Caco-2 (cell line): Measurements from ENCODE around the gene HDAC9. TPM values are rescaled to one million over a fixed set of nuclear protein-coding genes. Genes with fewer than 3 reads are reported as not detected.

Experiments
- BruUV-seq: library from RNA; stranded (reverse); fragments of 400-500 nt; replicated peaks from 2 replicates; lab custom pipeline; 2021; lab: Mats Ljungman, UMichigan
- CTCF ChIA-PET: fragments of 300-600 bp; sonication (Branson Sonifier 250); formaldehyde crosslinking; loops from one replicate; lab custom pipeline; 2022; ENCODE audit warnings: antibody characterized with exemption; lab: Charles Lee
- POLR2A ChIA-PET: fragments of 300-600 bp; sonication (Branson Sonifier 250); formaldehyde crosslinking; loops from one replicate; lab custom pipeline; 2022; ENCODE audit warnings: antibody characterized with exemption; lab: Charles Lee
- DNase-seq, 2 experiments: peaks; one replicate each; pipeline versions ENCODE4 v3.0.0 to v3.0.0-alpha.2; 2020 to 2022
- H3K27me3 ChIP-seq: replicated peaks from 2 replicates; pipeline ENCODE4 v1.6.0; 2011; ENCODE audit warnings: low read length; ENCODE audit not compliant: control insufficient read depth, insufficient read depth
- H3K36me3 ChIP-seq: 2 replicates; pipeline ENCODE4 v1.5.1; 2011; ENCODE audit warnings: low read length; ENCODE audit not compliant: control insufficient read depth, insufficient read depth
- H3K4me1 ChIP-seq: fragments of 250-450 bp; sonication (Bioruptor Pico); 2 replicates; pipeline ENCODE4 v1.5.1; 2020; ENCODE audit warnings: mild to moderate bottlenecking
- H3K4me3 ChIP-seq: 2 replicates; pipeline ENCODE4 v1.5.1; 2011; ENCODE audit warnings: low read depth, mild to moderate bottlenecking, control low read depth, low read length
- H3K9me3 ChIP-seq: fragments of 250-450 bp; sonication (Bioruptor Pico); 2 replicates; pipeline ENCODE4 v1.5.1; 2020; ENCODE audit warnings: mild to moderate bottlenecking, moderate library complexity
- H3K27ac Mint-ChIP-seq: one replicate; pipeline ENCODE4 v1.8.0; 2022; ENCODE audit warnings: mixed read lengths; ENCODE audit not compliant: unreplicated experiment
- H3K27me3 Mint-ChIP-seq: one replicate; pipeline ENCODE4 v1.8.0; 2022; ENCODE audit warnings: mixed read lengths; ENCODE audit not compliant: insufficient read depth, unreplicated experiment
- H3K36me3 Mint-ChIP-seq: one replicate; pipeline ENCODE4 v1.8.0; 2022; ENCODE audit warnings: mild to moderate bottlenecking, mixed read lengths; ENCODE audit not compliant: insufficient read depth, unreplicated experiment
- H3K4me1 Mint-ChIP-seq: one replicate; pipeline ENCODE4 v1.8.0; 2022; ENCODE audit warnings: low read depth, mixed read lengths; ENCODE audit not compliant: unreplicated experiment
- H3K4me3 Mint-ChIP-seq: one replicate; pipeline ENCODE4 v1.8.0; 2022; ENCODE audit warnings: mild to moderate bottlenecking, moderate library complexity, mixed read lengths; ENCODE audit not compliant: unreplicated experiment
- H3K9me3 Mint-ChIP-seq: one replicate; pipeline ENCODE4 v1.8.0; 2022; ENCODE audit warnings: mixed read lengths; ENCODE audit not compliant: unreplicated experiment
- CTCF ChIP-seq, 2 experiments: fragments of 200-600 bp in 1 of 2; IDR thresholded peaks; 1 replicate in 1 of 2; 2 replicates in 1 of 2; pipeline versions ENCODE4 v1.5.1 to v1.8.0; 2011 to 2022; ENCODE audit warnings: antibody characterized with exemption in 1 of 2, control low read depth in 1 of 2, inconsistent platforms in 1 of 2, low read depth in 1 of 2, low read length in 1 of 2, mild to moderate bottlenecking in 1 of 2, moderate library complexity in 1 of 2; ENCODE audit not compliant: insufficient read depth in 1 of 2, severe bottlenecking in 1 of 2, unreplicated experiment in 1 of 2
- intact Hi-C: fragments of 100-400 bp; cut with micrococcal nuclease; formaldehyde crosslinking; loops from one replicate; pipeline ENCODE4 v1.10.0; 2022; ENCODE audit not compliant: unreplicated experiment
- total RNA-seq: library from RNA; stranded (reverse); gene quantifications from 2 replicates; pipeline ENCODE4 v1.2.3, GENCODE V29; 2022

Gene HDAC9
- total RNA-seq, 1 experiment from 2014 or later: 0.27 TPM

GRCh38 chr7:18648849-18649758 is 153.6 kb downstream of the HDAC9 start:
- POLR2A ChIA-PET: no interaction called here
- Histone ChIP-seq H3K27me3 (no peaks in the 10 kb centered on the region), H3K9me3 (no peaks in the 10 kb centered on the region), H3K4me3 (no peak overlapping the region), H3K36me3 (no peaks in the 10 kb centered on the region), H3K4me1 (no peaks in the 10 kb centered on the region)
- Mint-ChIP-seq H3K9me3 (no peaks in the 10 kb centered on the region), H3K27ac (no peak overlapping the region), H3K27me3 (no peaks in the 10 kb centered on the region), H3K4me3 (no peak overlapping the region), H3K36me3 (no peaks in the 10 kb centered on the region), H3K4me1 (no peaks in the 10 kb centered on the region)
- DNase-seq: no peak
- no TSS peak for BruUV-seq
- TF ChIP-seq CTCF (IDR thresholded peaks at IDR 0.05; ENCODE audit: insufficient read depth in 1 of 2, low read depth in 1 of 2, low read length in 1 of 2, severe bottlenecking in 1 of 2, unreplicated experiment in 1 of 2): no peak
- CTCF ChIA-PET: no interaction called here
- intact Hi-C loops: no loop called here

- no peaks in the 10 kb centered on the region for H3K36me3 Mint-ChIP-seq
- no peak for DNase-seq
- intact Hi-C loops: no loop called here
- no peak for TF ChIP-seq CTCF (IDR thresholded peaks at IDR 0.05; ENCODE audit: insufficient read depth in 1 of 2, low read depth in 1 of 2, low read length in 1 of 2, severe bottlenecking in 1 of 2, unreplicated experiment in 1 of 2)
- no peak overlapping the region for H3K4me3 Mint-ChIP-seq
- Histone ChIP-seq H3K4me1 (no peaks in the 10 kb centered on the region), H3K36me3 (no peaks in the 10 kb centered on the region), H3K4me3 (no peak overlapping the region), H3K27me3 (no peaks in the 10 kb centered on the region), H3K9me3 (no peaks in the 10 kb centered on the region)
- H3K27me3 Mint-ChIP-seq: peaks cover 6% of the 10 kb centered on the region
- no peak overlapping the region for H3K27ac Mint-ChIP-seq
- H3K4me1 Mint-ChIP-seq: no peaks in the 10 kb centered on the region
- no TSS peak for BruUV-seq
- CTCF ChIA-PET: no interaction called here
- H3K9me3 Mint-ChIP-seq: no peaks in the 10 kb centered on the region
- POLR2A ChIA-PET: no interaction called here
These were observed 158.0 kb downstream of the HDAC9 start for GRCh38 chr7:18653381-18654155.

GRCh38 chr7:18654709-18655108 is 159.2 kb downstream of the HDAC9 start:
- Histone ChIP-seq H3K4me1 (no peaks in the 10 kb centered on the region), H3K27me3 (no peaks in the 10 kb centered on the region), H3K36me3 (no peaks in the 10 kb centered on the region), H3K9me3 (no peaks in the 10 kb centered on the region), H3K4me3 (no peak overlapping the region)
- ChIA-PET POLR2A (no interaction called here), CTCF (no interaction called here)
- Mint-ChIP-seq H3K9me3 (no peaks in the 10 kb centered on the region), H3K36me3 (no peaks in the 10 kb centered on the region), H3K4me1 (no peaks in the 10 kb centered on the region), H3K27ac (no peak overlapping the region), H3K4me3 (no peak overlapping the region), H3K27me3 (peaks cover 6% of the 10 kb centered on the region)
- no peak for TF ChIP-seq CTCF (IDR thresholded peaks at IDR 0.05; ENCODE audit: insufficient read depth in 1 of 2, low read depth in 1 of 2, low read length in 1 of 2, severe bottlenecking in 1 of 2, unreplicated experiment in 1 of 2)
- intact Hi-C loops: no loop called here
- no peak for DNase-seq
- no TSS peak for BruUV-seq
